Stimulated activated CD4-positive, alpha-beta T cell treated with anti-CD3 and anti-CD28 coated beads, Interleukin-1b, Interleukin-23, amount 100 ng/mL, for 24 hours (primary cell): ENCODE data around the gene AKAP6.

Experiments
- DNase-seq, 4 experiments: peaks; one replicate each; pipeline ENCODE4 v3.0.0-alpha.2; 2020; ENCODE audit warnings: low read depth in 4 of 4, low spot score in 1 of 4

Gene AKAP6

DNA sequence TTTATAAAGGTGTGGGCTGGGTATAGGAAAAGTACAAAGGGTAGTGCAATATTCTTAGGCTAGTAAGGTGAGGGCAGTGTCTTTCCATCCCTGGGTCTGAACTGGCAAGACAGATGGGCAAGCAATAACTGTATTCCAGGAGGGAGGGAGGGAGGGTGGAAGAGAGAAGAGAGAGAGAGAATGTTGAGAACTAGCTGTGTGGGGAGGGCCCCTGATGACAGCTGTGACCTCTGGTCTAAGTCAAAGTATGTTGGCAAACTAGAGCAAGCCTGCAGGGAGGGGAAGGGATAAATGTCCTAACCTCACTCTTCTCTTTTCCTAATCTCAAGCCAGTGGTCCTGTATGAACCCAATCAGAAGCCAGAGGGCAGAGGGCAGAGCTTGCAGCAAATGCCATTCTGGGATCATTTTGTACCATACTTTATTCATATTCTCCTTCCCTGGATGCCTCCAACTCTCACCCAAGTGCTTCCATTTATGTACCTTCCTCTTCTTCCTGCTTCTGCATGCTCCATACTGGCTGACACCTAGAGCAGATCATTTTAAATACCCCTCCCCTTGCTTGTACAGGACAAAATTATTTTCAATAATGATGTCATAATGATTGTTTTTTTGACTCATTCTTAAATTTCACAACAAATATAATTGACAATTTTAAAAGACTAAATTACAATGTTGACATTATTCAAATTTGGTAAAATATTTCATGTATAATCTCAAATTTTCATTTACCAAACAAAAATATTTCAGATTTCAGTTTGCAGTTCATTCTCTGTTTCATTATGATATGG is 75.9 kb downstream of the AKAP6 start:
- DNase-seq: no peak

GRCh38 chr14:32405856-32406255 is 76.8 kb downstream of the AKAP6 start:
- DNase-seq: no peak

GRCh38 chr14:32407130-32407529 is 78.0 kb downstream of the AKAP6 start:
- no peak for DNase-seq

DNA sequence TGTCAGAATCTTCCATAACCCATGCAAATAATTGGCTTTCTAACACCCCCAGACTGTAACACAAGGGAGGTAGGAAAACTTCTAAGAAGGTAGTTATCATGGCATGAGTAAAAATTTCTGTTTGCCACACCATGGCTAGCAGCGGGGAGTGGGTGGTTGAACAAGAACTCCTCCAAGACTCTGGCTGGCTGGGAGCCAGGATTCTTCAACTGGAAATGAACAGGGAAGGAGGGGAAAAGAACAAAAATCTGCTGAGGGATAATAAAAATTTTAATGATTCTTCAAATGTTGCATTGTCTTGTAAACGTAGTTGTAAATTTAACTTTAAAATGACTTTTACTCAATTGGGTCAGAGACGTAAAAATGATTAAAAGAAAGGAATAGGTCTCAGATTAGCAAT is 78.9 kb downstream of the AKAP6 start:
- no peak for DNase-seq

GRCh38 chr14:32412103-32412502 is 83.0 kb downstream of the AKAP6 start:
- DNase-seq: no peak

GRCh38 chr14:32412532-32412931 is 83.4 kb downstream of the AKAP6 start:
- DNase-seq: no peak

GRCh38 chr14:32413967-32414640 is 85.0 kb downstream of the AKAP6 start:
- no peak for DNase-seq

DNA sequence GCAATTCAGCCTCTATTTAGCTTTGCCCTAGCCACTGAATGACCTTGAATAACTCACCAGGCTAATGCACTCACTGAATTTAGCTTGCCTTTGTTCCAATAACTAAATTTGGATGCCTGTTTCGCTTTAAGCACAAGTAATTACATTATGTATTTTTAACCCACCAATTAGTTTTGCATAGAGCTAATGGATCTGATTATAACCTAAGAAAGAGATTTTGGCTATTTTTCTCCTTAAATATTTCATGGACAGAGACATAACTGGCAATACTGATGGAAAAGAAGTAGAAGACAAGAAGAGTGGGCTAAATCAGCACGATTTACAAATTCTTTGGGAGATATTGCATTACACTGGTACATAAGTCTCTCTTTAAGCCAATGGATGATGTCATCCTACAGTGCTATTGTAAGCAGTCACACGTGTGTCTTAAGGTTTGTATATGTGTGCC is 85.7 kb downstream of the AKAP6 start:
- no peak for DNase-seq

- DNase-seq: no peak
Observed at GRCh38 chr14:32417956-32418552, 89.0 kb downstream of the AKAP6 start.

DNA sequence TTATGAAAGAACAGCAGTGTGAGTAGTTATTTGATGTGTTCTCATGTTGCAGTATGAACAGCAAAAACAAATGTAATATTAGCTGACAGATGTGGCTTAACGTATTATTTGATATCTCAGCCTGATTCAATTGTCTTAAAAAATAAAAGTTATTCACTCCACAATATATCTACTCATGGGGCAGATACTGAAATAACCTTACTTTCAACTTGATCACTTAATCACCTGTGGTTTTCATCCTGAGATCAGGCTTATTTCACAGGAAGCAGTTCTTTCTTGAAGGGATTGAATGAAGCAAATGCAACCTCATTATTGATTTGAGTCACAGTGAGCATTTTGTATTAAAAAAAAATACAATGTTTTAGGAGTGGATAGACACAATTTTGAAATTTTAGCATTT is 90.3 kb downstream of the AKAP6 start:
- DNase-seq: no peak

DNA sequence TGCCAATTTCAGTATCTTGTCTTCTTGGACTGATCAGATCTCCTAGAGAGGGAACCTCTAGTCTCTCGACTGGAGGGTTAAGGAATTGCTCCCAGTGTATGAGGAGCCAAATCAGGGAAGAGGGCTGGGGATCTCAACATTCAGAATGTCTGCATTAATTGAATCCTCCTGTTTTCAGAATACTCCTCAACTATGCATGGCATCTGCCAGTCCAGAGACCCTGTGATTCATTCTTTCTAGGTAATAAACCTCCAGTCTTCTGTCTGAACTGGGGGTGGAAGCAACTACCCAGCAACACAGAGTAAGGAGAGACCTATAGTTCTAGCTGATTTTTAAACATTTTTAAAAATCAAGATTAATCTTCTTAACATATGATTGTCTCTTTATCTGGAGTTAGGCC is 92.7 kb downstream of the AKAP6 start:
- DNase-seq: no peak

DNA sequence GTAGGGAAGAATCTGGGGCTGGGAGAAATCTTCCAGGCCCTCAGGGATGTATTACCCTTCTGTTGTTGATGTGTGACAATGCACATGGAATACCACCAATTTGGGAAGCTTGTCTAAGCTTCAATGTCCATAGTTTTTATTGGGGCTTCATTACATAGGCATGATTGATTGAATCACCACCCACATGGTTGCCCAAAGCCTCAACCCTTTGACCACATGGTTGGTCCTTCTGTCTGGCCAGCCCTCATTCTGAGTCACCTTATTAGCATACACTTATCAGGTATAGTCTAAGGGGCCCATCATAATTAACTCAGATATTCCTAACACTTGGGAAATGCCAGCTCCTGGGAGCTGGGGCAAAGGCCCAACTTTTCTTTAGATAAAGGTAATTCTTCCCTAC is 93.3 kb downstream of the AKAP6 start:
- no peak for DNase-seq

GRCh38 chr14:32426028-32426427 is 96.9 kb downstream of the AKAP6 start:
- no peak for DNase-seq

- no peak for DNase-seq
Observed at GRCh38 chr14:32426586-32427388, 97.7 kb downstream of the AKAP6 start.

DNA sequence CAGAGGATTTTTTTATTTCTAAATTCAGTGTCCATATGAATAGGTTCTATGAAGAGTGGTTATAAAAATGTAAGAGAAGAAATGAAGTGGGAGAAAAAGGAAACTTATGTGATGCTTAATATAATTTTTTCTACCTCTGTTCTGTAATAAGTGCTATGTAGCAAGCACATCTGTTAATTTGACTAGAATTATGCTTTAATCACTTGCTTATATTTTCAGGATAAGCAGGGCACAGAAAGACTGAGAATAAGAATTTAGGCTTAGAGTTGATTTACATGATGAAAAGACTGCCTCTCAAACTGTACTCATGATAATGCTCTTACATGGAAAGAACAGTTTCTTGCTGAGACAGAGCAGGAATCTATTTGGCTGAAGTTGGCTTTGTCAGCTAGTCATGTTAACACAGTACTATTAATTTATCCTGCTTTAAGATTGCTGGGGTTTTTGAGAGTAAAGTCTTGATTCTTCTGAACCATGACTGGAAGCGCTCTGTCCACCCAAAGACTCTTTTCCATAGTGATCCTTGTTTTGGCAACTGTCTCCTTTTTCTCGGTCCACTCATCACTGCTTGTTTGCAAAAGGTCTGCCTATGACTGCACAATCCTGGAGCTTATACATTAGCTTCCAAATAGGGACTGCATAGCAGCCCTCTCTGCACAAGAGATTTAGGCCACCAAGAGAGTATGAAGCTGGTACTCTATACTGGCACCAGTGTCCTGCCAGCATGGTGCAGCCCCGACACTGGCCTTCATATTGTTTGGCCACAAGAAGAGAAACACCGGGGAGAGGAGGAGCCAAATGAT is 98.8 kb downstream of the AKAP6 start:
- no peak for DNase-seq

- DNase-seq: no peak
Observed at GRCh38 chr14:32428875-32429274, 99.8 kb downstream of the AKAP6 start.

DNA sequence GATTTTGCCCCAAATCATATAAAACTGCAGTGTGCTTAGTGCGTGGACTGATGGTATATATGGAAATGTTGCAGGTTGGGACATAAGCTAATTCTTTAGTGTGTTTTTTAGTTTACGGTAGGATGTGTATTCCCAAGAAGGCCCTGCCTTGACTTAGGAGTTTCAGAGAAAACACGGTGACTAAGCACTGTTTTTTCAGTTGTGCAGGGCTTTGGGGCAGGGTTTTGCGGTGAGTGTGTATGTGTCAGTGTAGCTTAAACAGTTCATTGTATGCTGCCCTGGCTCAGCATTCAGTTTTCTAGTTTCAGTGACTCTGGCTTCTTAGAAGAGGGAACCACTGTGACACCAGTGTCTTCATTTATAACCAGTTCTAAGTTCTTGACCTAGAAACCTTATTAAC is 101.2 kb downstream of the AKAP6 start:
- DNase-seq: no peak

GRCh38 chr14:32432813-32433538 is 103.9 kb downstream of the AKAP6 start:
- DNase-seq: no peak

DNA sequence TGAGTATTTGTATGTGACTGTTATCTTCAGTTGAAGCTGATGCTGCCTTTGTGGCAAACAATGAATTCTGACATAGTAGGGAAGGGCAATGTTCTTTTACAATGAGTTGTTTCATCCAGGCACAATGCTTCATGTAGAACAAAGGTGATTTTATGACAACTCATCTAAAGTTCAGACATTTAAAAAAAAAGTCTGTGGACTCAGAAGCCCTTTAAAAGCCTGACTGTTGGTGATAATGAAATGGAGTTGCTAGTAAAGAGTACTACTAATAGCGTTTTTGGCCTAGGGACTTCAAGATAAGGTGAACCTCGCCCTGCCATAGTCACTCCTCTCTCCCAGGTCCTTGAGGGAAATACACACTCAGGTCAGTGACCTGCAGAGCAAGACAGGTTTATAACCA is 105.1 kb downstream of the AKAP6 start:
- DNase-seq: no peak

GRCh38 chr14:32434880-32435279 is 105.8 kb downstream of the AKAP6 start:
- DNase-seq: no peak
